HL-60/S4 treated with phorbol 12-myristate 13-acetate at 8.2 ng/mL for 4 days and 3 days (cell line): ENCODE measurements around the gene STK40.

Experiments used
- in situ Hi-C: fragments of 300-500 bp; cut with MboI; formaldehyde crosslinking; loops from 2 replicates; pipeline ENCODE4 v1.15.0; 2022; ENCODE audit warnings: low sequenced_read_pairs

STK40 gene

GRCh38 chr1:36349839-36350238 is 35.9 kb downstream of the STK40 start:
- in situ Hi-C loops = no loop called here

GRCh38 chr1:36349241-36349671 is 36.5 kb downstream of the STK40 start:
- in situ Hi-C loops = no loop called here

- in situ Hi-C loops = no loop called here
These were observed 38.9 kb downstream of the STK40 start for GRCh38 chr1:36346741-36347370.

- in situ Hi-C loops = no loop called here
These were observed 40.4 kb downstream of the STK40 start for GRCh38 chr1:36345353-36345752.

GRCh38 chr1:36344395-36344680 is 41.4 kb downstream of the STK40 start:
- in situ Hi-C loops = no loop called here

GRCh38 chr1:36343651-36344394 is 41.9 kb downstream of the STK40 start:
- in situ Hi-C loops = no loop called here

- in situ Hi-C loops = no loop called here
These were observed 43.1 kb downstream of the STK40 start for GRCh38 chr1:36342426-36343185.

- in situ Hi-C loops = no loop called here
These were observed 44.0 kb downstream of the STK40 start for GRCh38 chr1:36341626-36342320.

- in situ Hi-C loops = no loop called here
These were observed 46.1 kb downstream of the STK40 start for GRCh38 chr1:36339615-36340014.

- in situ Hi-C loops = no loop called here
These were observed 46.5 kb downstream of the STK40 start for GRCh38 chr1:36339215-36339614.

GRCh38 chr1:36337830-36338229 is 47.9 kb downstream of the STK40 start:
- in situ Hi-C loops = no loop called here

GRCh38 chr1:36330940-36331339 is 54.8 kb downstream of the STK40 start:
- in situ Hi-C loops = no loop called here

GRCh38 chr1:36329817-36330216 is 55.9 kb downstream of the STK40 start:
- in situ Hi-C loops = no loop called here

- in situ Hi-C loops = no loop called here
These were observed 57.0 kb downstream of the STK40 start for GRCh38 chr1:36328713-36329112.

GRCh38 chr1:36328088-36328480 is 57.6 kb downstream of the STK40 start:
- in situ Hi-C loops = no loop called here

- in situ Hi-C loops = no loop called here
These were observed 58.2 kb downstream of the STK40 start for GRCh38 chr1:36327421-36328087.

- in situ Hi-C loops = no loop called here
These were observed 59.2 kb downstream of the STK40 start for GRCh38 chr1:36326499-36326898.

GRCh38 chr1:36324353-36324703 is 61.4 kb downstream of the STK40 start:
- in situ Hi-C loops = no loop called here

- in situ Hi-C loops = no loop called here
These were observed 61.9 kb downstream of the STK40 start, which contains the start of gene EVA1B for GRCh38 chr1:36323636-36324352. Gene EVA1B, minus strand, starts transcription at chr1:36323645. Its CDS starts 608 bp downstream, at chr1:36323037.
